Activated CD4-positive, alpha-beta T cell treated with anti-CD3 and anti-CD28 coated beads for 48 hours (primary cell): ENCODE measurements around the gene ZNF777.
A peak's percentile ranks its signal among the peaks of the same experiment; 100 is the strongest.
"Not testable (repeated sequence)": the region's sequence is repeated elsewhere in the genome, so short reads cannot be mapped to it uniquely, and the experiment has no call there.

Experiments used
- DNase-seq: peaks from one replicate; pipeline ENCODE4 v3.0.0-alpha.2; 2020

ZNF777 gene

GRCh38 chr7:149460493-149461277 is at the start of gene ZNF777:
Gene ZNF777, minus strand, starts transcription at chr7:149461062. Its CDS starts 5,040 bp downstream, at chr7:149456022.
- peak; percentile 87 for DNase-seq

GRCh38 chr7:149510248-149510647 is 49.4 kb upstream of the ZNF777 start:
- no peak for DNase-seq

- DNase-seq: no peak
Measured at GRCh38 chr7:149509774-149510173, 48.9 kb upstream of the ZNF777 start.

- no peak for DNase-seq
Measured at GRCh38 chr7:149505551-149505950, 44.7 kb upstream of the ZNF777 start.

- DNase-seq: no peak
Measured at GRCh38 chr7:149501651-149502050, 40.8 kb upstream of the ZNF777 start.

GRCh38 chr7:149500910-149501309 is 40.0 kb upstream of the ZNF777 start:
- DNase-seq: no peak

- DNase-seq: no peak
Measured at GRCh38 chr7:149500201-149500600, 39.3 kb upstream of the ZNF777 start.

- no peak for DNase-seq
Measured at GRCh38 chr7:149498811-149499210, 37.9 kb upstream of the ZNF777 start.

- DNase-seq: peak; percentile 88
Measured at GRCh38 chr7:149497467-149498261, 36.8 kb upstream of the ZNF777 start, which contains the start of gene ZNF746. Gene ZNF746, minus strand, starts transcription at chr7:149497809. Its CDS starts 273 bp downstream, at chr7:149497536.

- peak; percentile 60 for DNase-seq
Measured at GRCh38 chr7:149496642-149497391, 36.0 kb upstream of the ZNF777 start.

GRCh38 chr7:149495785-149496641 is 35.2 kb upstream of the ZNF777 start:
- DNase-seq: peak; percentile 32

GRCh38 chr7:149494738-149495368 is 34.0 kb upstream of the ZNF777 start:
- no peak for DNase-seq

- not testable (repeated sequence) for DNase-seq
Measured at GRCh38 chr7:149493975-149494374, 33.1 kb upstream of the ZNF777 start.

GRCh38 chr7:149493366-149493765 is 32.5 kb upstream of the ZNF777 start:
- DNase-seq: no peak

- no peak for DNase-seq
Measured at GRCh38 chr7:149490083-149490760, 29.4 kb upstream of the ZNF777 start.

GRCh38 chr7:149489391-149490024 is 28.6 kb upstream of the ZNF777 start:
- no peak for DNase-seq

- no peak for DNase-seq
Measured at GRCh38 chr7:149479568-149479967, 18.7 kb upstream of the ZNF777 start.

GRCh38 chr7:149478754-149479153 is 17.9 kb upstream of the ZNF777 start:
- no peak for DNase-seq

GRCh38 chr7:149477494-149478443 is 16.9 kb upstream of the ZNF777 start:
- no peak for DNase-seq
